Activated gamma-delta T cell treated with Interleukin-2 at 50 U/mL for 16 hours (primary cell): ENCODE results near the gene GPR132.
"Not testable (repeated sequence)": the region's sequence is repeated elsewhere in the genome, so short reads cannot be mapped to it uniquely, and the experiment has no call there.

Experiments
- DNase-seq: peaks from one replicate; pipeline ENCODE4 v3.0.0-alpha.2; 2020

Gene GPR132

GRCh38 chr14:105065280-105066228, at the start of gene GPR132:
Gene GPR132, minus strand, starts transcription at chr14:105065430. Its CDS starts 10,010 bp downstream, at chr14:105055420.
- peak; percentile 89 for DNase-seq

GRCh38 chr14:105109243-105109642, 44.0 kb upstream of the GPR132 start:
- not testable (repeated sequence) for DNase-seq

DNA sequence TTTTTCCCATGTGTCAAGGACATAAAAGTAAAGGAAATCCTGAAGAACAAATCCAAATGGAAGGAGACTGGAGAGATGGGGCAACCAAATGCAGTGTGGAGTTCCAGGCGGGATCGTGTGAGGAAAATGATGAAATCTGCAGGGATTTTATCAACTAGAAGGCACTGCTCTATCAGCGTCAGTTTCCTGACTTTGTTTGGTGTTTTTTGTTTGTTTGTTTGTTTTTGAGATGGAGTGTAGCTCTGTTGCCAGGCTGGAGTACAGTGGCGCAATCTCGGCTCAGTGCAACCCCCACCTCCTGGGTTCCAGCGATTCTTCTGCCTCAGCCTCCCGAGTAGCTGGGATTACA, 43.3 kb upstream of the GPR132 start:
- DNase-seq = no peak

DNA sequence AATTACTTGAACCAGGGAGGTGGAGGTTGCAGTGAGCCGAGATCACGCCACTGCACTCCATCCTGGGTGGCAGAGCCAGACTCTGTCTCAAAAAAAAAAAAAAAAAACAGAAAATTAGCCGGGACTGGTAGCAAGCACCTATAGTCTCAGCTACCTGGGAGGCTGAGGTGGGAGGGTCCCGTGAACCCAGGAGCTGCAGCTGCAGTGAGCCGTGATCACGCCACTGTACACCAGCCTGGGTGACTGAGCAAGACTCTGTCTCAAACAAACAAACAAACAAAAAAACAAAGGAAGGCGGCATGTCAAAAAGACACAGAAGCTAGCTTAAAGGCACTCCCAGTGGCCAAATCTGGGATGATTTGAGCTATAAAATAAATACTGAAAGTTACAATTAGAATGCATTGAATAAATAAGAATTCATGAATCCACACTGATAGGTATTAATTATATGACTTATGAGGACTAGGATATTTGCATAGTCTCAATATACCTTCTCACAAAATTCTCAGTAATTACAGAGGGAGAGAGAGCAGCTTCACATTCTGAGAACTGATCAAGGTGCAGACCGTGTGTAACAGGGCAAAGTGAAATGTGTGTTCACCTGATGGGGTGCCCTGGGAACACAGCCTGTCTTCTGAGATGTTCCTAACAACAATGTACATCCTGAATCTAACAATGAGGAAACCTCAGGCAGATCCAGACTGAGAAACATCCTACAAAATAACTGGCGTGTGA, 42.7 kb upstream of the GPR132 start:
- DNase-seq = no peak

GRCh38 chr14:105107351-105107750, 42.1 kb upstream of the GPR132 start:
- DNase-seq = no peak

GRCh38 chr14:105105158-105105557, 39.9 kb upstream of the GPR132 start:
- DNase-seq = no peak

- no peak for DNase-seq
Measured at GRCh38 chr14:105102893-105103292, 37.7 kb upstream of the GPR132 start.

GRCh38 chr14:105102361-105102870, 37.2 kb upstream of the GPR132 start:
- DNase-seq = no peak

- DNase-seq = no peak
Measured at GRCh38 chr14:105100910-105101309, 35.7 kb upstream of the GPR132 start.

DNA sequence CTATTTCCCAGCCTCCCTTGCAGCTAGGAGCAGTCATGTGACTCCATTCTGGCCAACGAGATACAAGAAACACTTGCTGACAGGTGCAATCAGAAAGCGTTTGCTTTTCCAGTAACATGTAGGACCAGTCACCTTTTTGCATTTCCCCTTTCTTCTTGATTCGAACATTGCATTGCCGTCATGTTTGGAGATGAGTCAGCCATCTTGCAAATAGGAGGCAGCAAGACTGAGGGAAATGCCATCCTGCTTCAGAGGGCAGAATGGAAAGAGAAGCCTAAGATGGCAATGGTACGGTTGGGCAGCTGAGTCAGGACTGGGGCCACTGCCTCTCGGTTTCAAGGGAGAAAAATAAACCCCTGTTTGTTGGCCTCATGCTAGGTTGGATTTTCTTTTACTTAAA, 34.5 kb upstream of the GPR132 start:
- no peak for DNase-seq

GRCh38 chr14:105098316-105098715, 33.1 kb upstream of the GPR132 start:
- no peak for DNase-seq

DNA sequence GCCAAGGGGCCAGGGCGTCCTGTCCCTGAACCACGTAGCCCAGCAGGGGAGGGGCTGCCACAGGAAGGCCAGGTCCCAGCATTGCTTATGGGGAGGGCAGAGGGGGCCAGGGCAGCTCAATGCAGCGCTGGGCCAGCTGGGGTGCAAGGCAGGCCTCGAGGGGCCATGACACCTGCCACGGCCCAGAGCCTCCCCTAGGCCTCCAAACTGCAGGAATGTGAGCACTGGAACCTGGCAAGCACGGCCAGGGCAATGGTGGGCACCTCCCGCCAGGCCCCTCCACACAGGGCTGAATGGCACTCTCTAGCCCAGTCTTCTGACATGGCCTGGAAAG, 32.5 kb upstream of the GPR132 start:
- no peak for DNase-seq

- DNase-seq = no peak
Measured at GRCh38 chr14:105096206-105096875, 31.1 kb upstream of the GPR132 start.

DNA sequence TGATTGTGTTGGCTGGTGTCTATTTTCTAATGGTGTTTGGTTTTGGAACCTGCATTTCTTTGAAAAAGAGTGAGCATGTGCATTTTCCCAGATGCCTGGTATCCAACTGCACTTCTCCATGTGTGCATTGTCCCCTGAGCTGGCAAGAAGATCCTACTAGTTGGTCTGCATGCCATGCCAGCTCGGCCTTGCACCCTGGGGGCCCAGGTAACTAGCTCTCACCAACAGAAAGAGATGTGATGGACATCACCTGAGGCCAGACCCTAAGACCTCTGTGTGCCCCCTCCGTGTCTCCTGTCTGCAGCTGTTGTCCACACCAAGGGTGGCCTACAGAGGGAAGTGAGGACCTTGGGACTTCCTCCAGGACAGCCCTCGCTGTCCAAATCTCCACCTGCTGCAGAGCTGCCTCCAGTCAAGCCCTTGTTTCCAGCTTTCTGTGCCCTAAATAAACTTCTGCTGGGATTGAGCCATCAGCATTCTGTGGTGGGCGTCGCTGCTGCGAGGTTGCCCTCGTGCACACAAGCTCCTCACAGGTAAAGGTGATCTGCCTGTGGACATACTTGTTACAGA, 30.1 kb upstream of the GPR132 start:
- no peak for DNase-seq

GRCh38 chr14:105094193-105094907, 29.1 kb upstream of the GPR132 start:
- DNase-seq = no peak

- DNase-seq = peak; percentile 63
Measured at GRCh38 chr14:105093431-105094192, 28.4 kb upstream of the GPR132 start.

DNA sequence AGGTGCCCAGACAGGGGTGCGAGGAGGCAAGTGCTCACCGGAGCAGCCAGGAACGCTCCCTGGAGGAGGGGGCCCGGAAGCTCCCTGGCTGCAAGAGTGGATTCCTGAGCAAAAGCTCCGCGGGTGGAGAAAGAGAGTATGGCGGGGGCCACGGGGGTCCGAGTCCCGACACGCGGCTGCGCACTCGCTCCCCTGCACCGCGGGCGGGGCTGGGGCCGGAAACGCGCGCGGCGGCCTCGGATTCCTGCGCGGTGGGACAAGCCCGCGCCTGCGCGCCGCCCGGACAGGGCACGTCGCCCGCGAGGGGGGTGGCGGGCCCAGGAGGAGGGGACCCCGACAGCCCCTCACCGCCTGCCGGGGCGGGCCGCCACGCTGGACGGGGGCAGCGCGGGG, 27.8 kb upstream of the GPR132 start:
- peak; percentile 60 for DNase-seq

- no peak for DNase-seq
Measured at GRCh38 chr14:105092171-105093037, 27.2 kb upstream of the GPR132 start.

- DNase-seq = no peak
Measured at GRCh38 chr14:105091517-105092170, 26.4 kb upstream of the GPR132 start.

DNA sequence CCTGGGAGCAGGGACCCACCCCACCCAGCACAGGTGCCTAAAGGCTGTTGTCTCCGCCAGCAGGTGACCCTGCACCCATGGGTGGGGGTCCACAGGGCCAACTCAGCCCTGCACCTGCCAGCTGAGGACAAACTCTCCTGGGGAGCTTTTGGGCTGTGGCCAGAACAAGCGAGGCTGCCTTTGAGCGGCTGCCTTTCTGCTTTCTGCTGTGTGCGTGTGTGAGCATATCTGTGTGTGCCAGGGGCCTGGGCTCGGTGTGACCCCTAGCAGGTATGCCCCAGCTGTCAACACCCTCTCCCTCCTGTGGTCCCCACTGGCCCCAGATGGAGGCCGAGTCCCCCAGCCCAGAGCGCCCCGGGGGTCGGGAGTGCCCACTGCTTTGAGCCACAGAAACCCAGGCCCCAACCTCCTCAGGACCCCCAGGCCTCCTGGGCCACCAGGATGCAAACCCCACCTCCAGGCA, 25.9 kb upstream of the GPR132 start:
- DNase-seq = no peak
